Testis (tissue), 2 donors: Measurements from ENCODE around the gene SYT8.

Experiments used
- POLR2A ChIP-seq: fragments of 450-650 bp; IDR thresholded peaks from one replicate; pipeline ENCODE4 v1.6.1; 2017; ENCODE audit warnings: antibody characterized with exemption, mild to moderate bottlenecking, moderate library complexity
- TF ChIP-seq, protein P1 (sequence below), 3 experiments: fragments of 450-650 bp in 2 of 3; fragments of 200-600 bp in 1 of 3; sonication (generic) in 1 of 3; IDR thresholded peaks; one replicate each; pipeline ENCODE4 v1.5.1; 2016 to 2019; ENCODE audit warnings: antibody characterized with exemption in 3 of 3, mild to moderate bottlenecking in 2 of 3, moderate library complexity in 1 of 3

DNA sequence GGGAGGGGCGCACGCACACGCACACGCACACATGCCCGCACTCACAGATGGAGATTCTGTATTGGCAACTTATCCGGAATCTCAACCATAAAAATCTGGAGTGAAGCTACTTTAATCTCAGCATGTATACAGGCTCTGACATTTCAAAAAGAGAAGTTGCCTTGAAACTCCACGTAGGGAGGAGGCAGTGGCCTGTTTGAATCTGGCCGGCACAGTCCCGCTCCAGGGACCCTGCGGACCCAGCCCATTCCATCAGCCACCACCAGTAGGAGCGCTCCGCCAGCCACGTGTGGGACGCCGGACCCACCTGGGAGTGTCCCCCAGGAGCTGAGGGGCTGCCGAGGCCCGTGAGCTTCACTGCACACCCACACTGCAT lies 1.9 kb upstream of the SYT8 start:
- TF ChIP-seq, protein P1, sequence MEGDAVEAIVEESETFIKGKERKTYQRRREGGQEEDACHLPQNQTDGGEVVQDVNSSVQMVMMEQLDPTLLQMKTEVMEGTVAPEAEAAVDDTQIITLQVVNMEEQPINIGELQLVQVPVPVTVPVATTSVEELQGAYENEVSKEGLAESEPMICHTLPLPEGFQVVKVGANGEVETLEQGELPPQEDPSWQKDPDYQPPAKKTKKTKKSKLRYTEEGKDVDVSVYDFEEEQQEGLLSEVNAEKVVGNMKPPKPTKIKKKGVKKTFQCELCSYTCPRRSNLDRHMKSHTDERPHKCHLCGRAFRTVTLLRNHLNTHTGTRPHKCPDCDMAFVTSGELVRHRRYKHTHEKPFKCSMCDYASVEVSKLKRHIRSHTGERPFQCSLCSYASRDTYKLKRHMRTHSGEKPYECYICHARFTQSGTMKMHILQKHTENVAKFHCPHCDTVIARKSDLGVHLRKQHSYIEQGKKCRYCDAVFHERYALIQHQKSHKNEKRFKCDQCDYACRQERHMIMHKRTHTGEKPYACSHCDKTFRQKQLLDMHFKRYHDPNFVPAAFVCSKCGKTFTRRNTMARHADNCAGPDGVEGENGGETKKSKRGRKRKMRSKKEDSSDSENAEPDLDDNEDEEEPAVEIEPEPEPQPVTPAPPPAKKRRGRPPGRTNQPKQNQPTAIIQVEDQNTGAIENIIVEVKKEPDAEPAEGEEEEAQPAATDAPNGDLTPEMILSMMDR (IDR thresholded peaks at IDR 0.05) = no peak
- TF ChIP-seq POLR2A = no peak
